A673 (cell line): ENCODE results near the gene PZP. TPM values are rescaled to one million over a fixed set of nuclear protein-coding genes. Genes with fewer than 3 reads are reported as not detected.
"Not testable (repeated sequence)": the region's sequence is repeated elsewhere in the genome, so short reads cannot be mapped to it uniquely, and the experiment has no call there.

Source experiments
- BruUV-seq: library from RNA; stranded (reverse); fragments of 400-500 nt; replicated peaks from 2 replicates; lab custom pipeline; 2021; lab: Mats Ljungman, UMichigan
- CTCF ChIA-PET: fragments of 300-600 bp; sonication (Branson Sonifier 250); formaldehyde crosslinking; loops from one replicate; lab custom pipeline; 2022; ENCODE audit warnings: antibody characterized with exemption; lab: Charles Lee
- POLR2A ChIA-PET: fragments of 300-600 bp; sonication (Branson Sonifier 250); formaldehyde crosslinking; loops from one replicate; lab custom pipeline; 2022; ENCODE audit warnings: antibody characterized with exemption; ENCODE audit not compliant: low non-redundant PET; lab: Charles Lee
- DNase-seq: peaks from one replicate; pipeline ENCODE4 v3.0.0-alpha.2; 2015; ENCODE audit warnings: low spot score
- H3K27ac ChIP-seq: fragments of 200-600 bp; sonication (generic); 2 replicates; pipeline ENCODE4 v1.5.1; 2016; ENCODE audit warnings: mixed run types, low read depth, mild to moderate bottlenecking, mixed read lengths, antibody characterized with exemption, low read length; ENCODE audit not compliant: poor library complexity, severe bottlenecking
- H3K27me3 ChIP-seq: fragments of 200-600 bp; sonication (generic); replicated peaks from 2 replicates; pipeline ENCODE4 v1.6.1; 2017; ENCODE audit warnings: mixed run types, low read depth, mild to moderate bottlenecking, mixed read lengths, antibody characterized with exemption, low read length; ENCODE audit not compliant: insufficient read depth, poor library complexity
- H3K36me3 ChIP-seq: fragments of 200-600 bp; sonication (generic); 2 replicates; pipeline ENCODE4 v1.6.1; 2016; ENCODE audit warnings: mixed run types, mild to moderate bottlenecking, mixed read lengths, antibody characterized with exemption, low read length; ENCODE audit not compliant: insufficient read depth, poor library complexity, severe bottlenecking
- H3K4me1 ChIP-seq: fragments of 200-600 bp; sonication (generic); 2 replicates; pipeline ENCODE4 v1.6.1; 2017; ENCODE audit warnings: mixed run types, mild to moderate bottlenecking, mixed read lengths, antibody characterized with exemption, low read length; ENCODE audit not compliant: insufficient read depth, poor library complexity, severe bottlenecking
- H3K4me3 ChIP-seq: fragments of 200-600 bp; sonication (generic); 2 replicates; pipeline ENCODE4 v1.5.1; 2016; ENCODE audit warnings: low read depth, mixed run types, mild to moderate bottlenecking, mixed read lengths, low read length; ENCODE audit not compliant: poor library complexity, severe bottlenecking
- H3K9me3 ChIP-seq: fragments of 200-600 bp; sonication (generic); 2 replicates; pipeline ENCODE4 v1.6.1; 2016; ENCODE audit warnings: mixed run types, low read depth, mild to moderate bottlenecking, mixed read lengths, antibody characterized with exemption, low read length; ENCODE audit not compliant: poor library complexity, severe bottlenecking
- EZH2 ChIP-seq: fragments of 200-600 bp; sonication (generic); IDR thresholded peaks from 2 replicates; pipeline ENCODE4 v1.6.1; 2017; ENCODE audit warnings: borderline replicate concordance, low read depth, mild to moderate bottlenecking, mixed read lengths, antibody characterized with exemption, low read length; ENCODE audit not compliant: poor library complexity, severe bottlenecking
- intact Hi-C: fragments of 100-400 bp; cut with micrococcal nuclease; formaldehyde crosslinking; loops from one replicate; pipeline ENCODE4 v1.10.0; 2022; ENCODE audit not compliant: unreplicated experiment
- total RNA-seq: library from RNA; stranded (reverse); gene quantifications from 2 replicates; pipeline ENCODE4 v1.2.3, GENCODE V29; 2021
- TF ChIP-seq, protein P1 (sequence below): fragments of 300-800, 200-600 bp; sonication (generic); conservative IDR thresholded peaks from 2 replicates; pipeline ENCODE4 v1.5.1; 2017; ENCODE audit warnings: low read depth, mild to moderate bottlenecking, antibody characterized with exemption, low read length, moderate library complexity, mixed read lengths

PZP gene
- total RNA-seq, 1 experiment from 2014 or later: not detected

GRCh38 chr12:9180810-9181209, 27.4 kb downstream of the PZP start:
- DNase-seq: no peak
- ChIA-PET POLR2A (no interaction called here), CTCF (no interaction called here)
- no TSS peak for BruUV-seq
- H3K9me3 ChIP-seq: no peaks in the 10 kb centered on the region
- H3K27ac ChIP-seq: no peak overlapping the region
- H3K4me3 ChIP-seq: no peak overlapping the region
- no peaks in the 10 kb centered on the region for H3K4me1 ChIP-seq
- intact Hi-C loops: no loop called here
- TF ChIP-seq, protein P1, sequence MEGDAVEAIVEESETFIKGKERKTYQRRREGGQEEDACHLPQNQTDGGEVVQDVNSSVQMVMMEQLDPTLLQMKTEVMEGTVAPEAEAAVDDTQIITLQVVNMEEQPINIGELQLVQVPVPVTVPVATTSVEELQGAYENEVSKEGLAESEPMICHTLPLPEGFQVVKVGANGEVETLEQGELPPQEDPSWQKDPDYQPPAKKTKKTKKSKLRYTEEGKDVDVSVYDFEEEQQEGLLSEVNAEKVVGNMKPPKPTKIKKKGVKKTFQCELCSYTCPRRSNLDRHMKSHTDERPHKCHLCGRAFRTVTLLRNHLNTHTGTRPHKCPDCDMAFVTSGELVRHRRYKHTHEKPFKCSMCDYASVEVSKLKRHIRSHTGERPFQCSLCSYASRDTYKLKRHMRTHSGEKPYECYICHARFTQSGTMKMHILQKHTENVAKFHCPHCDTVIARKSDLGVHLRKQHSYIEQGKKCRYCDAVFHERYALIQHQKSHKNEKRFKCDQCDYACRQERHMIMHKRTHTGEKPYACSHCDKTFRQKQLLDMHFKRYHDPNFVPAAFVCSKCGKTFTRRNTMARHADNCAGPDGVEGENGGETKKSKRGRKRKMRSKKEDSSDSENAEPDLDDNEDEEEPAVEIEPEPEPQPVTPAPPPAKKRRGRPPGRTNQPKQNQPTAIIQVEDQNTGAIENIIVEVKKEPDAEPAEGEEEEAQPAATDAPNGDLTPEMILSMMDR: no peak
- TF ChIP-seq EZH2: no peak
- no peaks in the 10 kb centered on the region for H3K27me3 ChIP-seq
- H3K36me3 ChIP-seq: no peaks in the 10 kb centered on the region

- BruUV-seq: no TSS peak
- H3K27me3 ChIP-seq: no peaks in the 10 kb centered on the region
- intact Hi-C loops: no loop called here
- H3K36me3 ChIP-seq: no peaks in the 10 kb centered on the region
- no peak for DNase-seq
- H3K4me1 ChIP-seq: no peaks in the 10 kb centered on the region
- no peak overlapping the region for H3K4me3 ChIP-seq
- H3K27ac ChIP-seq: no peak overlapping the region
- no peaks in the 10 kb centered on the region for H3K9me3 ChIP-seq
- CTCF ChIA-PET: no interaction called here
- no peak for TF ChIP-seq EZH2
- TF ChIP-seq, protein P1: no peak
- POLR2A ChIA-PET: no interaction called here
These were observed 28.4 kb downstream of the PZP start for GRCh38 chr12:9179781-9180180.

GRCh38 chr12:9169979-9170634, 38.1 kb downstream of the PZP start:
- TF ChIP-seq, protein P1: no peak
- no peak for TF ChIP-seq EZH2
- intact Hi-C loops: no loop called here
- POLR2A ChIA-PET: no interaction called here
- Histone ChIP-seq H3K27me3 (peaks cover 4% of the 10 kb centered on the region), H3K4me3 (no peak overlapping the region), H3K27ac (no peak overlapping the region), H3K9me3 (no peaks in the 10 kb centered on the region), H3K4me1 (no peaks in the 10 kb centered on the region), H3K36me3 (no peaks in the 10 kb centered on the region)
- CTCF ChIA-PET: no interaction called here
- no TSS peak for BruUV-seq
- DNase-seq: no peak

DNA sequence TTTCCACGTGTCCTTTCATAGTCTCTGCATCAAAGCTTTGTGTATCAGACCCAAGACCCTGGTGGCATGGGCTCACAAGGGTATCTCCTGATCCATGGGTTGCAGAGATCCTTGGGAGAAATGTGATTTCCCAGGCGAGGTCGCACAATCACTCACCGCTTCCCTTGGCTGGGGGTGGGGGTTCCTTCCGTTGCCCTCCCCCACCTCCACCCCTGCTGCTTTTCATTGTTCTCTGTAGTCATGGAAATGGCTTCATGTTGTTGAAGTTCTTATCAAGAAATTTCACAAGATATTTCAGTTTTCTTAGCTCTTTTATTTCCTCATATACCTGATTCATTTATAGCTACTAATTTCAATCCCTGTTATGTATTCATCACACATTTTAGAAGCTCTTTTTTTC, 40.9 kb downstream of the PZP start:
- BruUV-seq, DNase-seq, CTCF ChIA-PET: not testable (repeated sequence)

More for the DNA sequence above, 40.9 kb downstream of the PZP start:
- H3K4me3 ChIP-seq, H3K9me3 ChIP-seq, H3K36me3 ChIP-seq, H3K4me1 ChIP-seq, intact Hi-C loops, POLR2A ChIA-PET, H3K27ac ChIP-seq, H3K27me3 ChIP-seq: not testable (repeated sequence)
